Activated CD4-positive, alpha-beta T cell treated with anti-CD3 and anti-CD28 coated beads, Interleukin-2, amount 10 ng/mL, durations not matched to agents 7 days and 5 days (primary cell): ENCODE results near the gene TWIST1. TPM values are rescaled to one million over a fixed set of nuclear protein-coding genes. Genes with fewer than 3 reads are reported as not detected.

Experiments
- CTCF ChIA-PET: fragments of 350-600 bp; sonication (Branson Sonifier 250); formaldehyde crosslinking; loops from one replicate; lab custom pipeline; 2021; ENCODE audit warnings: antibody characterized with exemption; lab: Charles Lee
- POLR2A ChIA-PET: fragments of 350-600 bp; sonication (Branson Sonifier 250); formaldehyde crosslinking; loops from one replicate; lab custom pipeline; 2021; ENCODE audit warnings: antibody characterized with exemption; lab: Charles Lee
- DNase-seq: peaks from one replicate; pipeline ENCODE4 v3.0.0-alpha.2; 2020
- H3K27ac Mint-ChIP-seq: one replicate; pipeline ENCODE4 v1.8.0; 2021; ENCODE audit warnings: mild to moderate bottlenecking, moderate library complexity, mixed read lengths
- H3K27me3 Mint-ChIP-seq: one replicate; pipeline ENCODE4 v1.8.0; 2021; ENCODE audit warnings: mixed read lengths
- H3K36me3 Mint-ChIP-seq: one replicate; pipeline ENCODE4 v1.8.0; 2021; ENCODE audit warnings: low read depth, mixed read lengths
- H3K4me1 Mint-ChIP-seq: one replicate; pipeline ENCODE4 v1.8.0; 2021; ENCODE audit warnings: mixed read lengths
- H3K4me3 Mint-ChIP-seq: one replicate; pipeline ENCODE4 v1.8.0; 2021; ENCODE audit warnings: mild to moderate bottlenecking, moderate library complexity, mixed read lengths
- H3K9me3 Mint-ChIP-seq: one replicate; pipeline ENCODE4 v1.8.0; 2021; ENCODE audit warnings: mixed read lengths
- total RNA-seq, 2 experiments: library from RNA; stranded (reverse); gene quantifications; one replicate each; pipeline ENCODE4 v1.2.3, GENCODE V29; 2021

Gene TWIST1
- total RNA-seq, 2 experiments from 2014 or later, result 0.12 to 0.25 TPM

GRCh38 chr7:19119870-19120486 is 2.5 kb upstream of the TWIST1 start:
- no peak overlapping the region for H3K27ac Mint-ChIP-seq
- peaks cover 2% of the 10 kb centered on the region for H3K4me1 Mint-ChIP-seq
- H3K36me3 Mint-ChIP-seq, result no peaks in the 10 kb centered on the region
- no peak for DNase-seq
- peaks cover 44% of the 10 kb centered on the region for H3K27me3 Mint-ChIP-seq
- no peaks in the 10 kb centered on the region for H3K9me3 Mint-ChIP-seq
- no peak overlapping the region for H3K4me3 Mint-ChIP-seq
- CTCF ChIA-PET, result no interaction called here
- POLR2A ChIA-PET, result no interaction called here

GRCh38 chr7:19119372-19119771 is 1.9 kb upstream of the TWIST1 start:
- Mint-ChIP-seq H3K9me3 (no peaks in the 10 kb centered on the region), H3K27ac (no peak overlapping the region), H3K4me3 (no peak overlapping the region), H3K4me1 (peaks cover 2% of the 10 kb centered on the region), H3K27me3 (peaks cover 50% of the 10 kb centered on the region), H3K36me3 (no peaks in the 10 kb centered on the region)
- POLR2A ChIA-PET, result no interaction called here
- CTCF ChIA-PET, result no interaction called here
- no peak for DNase-seq

GRCh38 chr7:19118636-19119371 is 1.4 kb upstream of the TWIST1 start:
- no peak for DNase-seq
- Mint-ChIP-seq H3K4me3 (no peak overlapping the region), H3K9me3 (no peaks in the 10 kb centered on the region), H3K27ac (no peak overlapping the region), H3K36me3 (no peaks in the 10 kb centered on the region), H3K27me3 (peaks cover 55% of the 10 kb centered on the region), H3K4me1 (peaks cover 2% of the 10 kb centered on the region)
- ChIA-PET CTCF (no interaction called here), POLR2A (no interaction called here)

GRCh38 chr7:19117870-19118608 is 603 bp upstream of the TWIST1 start:
- CTCF ChIA-PET, result no interaction called here
- POLR2A ChIA-PET, result no interaction called here
- Mint-ChIP-seq H3K4me3 (no peak overlapping the region), H3K27ac (no peak overlapping the region), H3K27me3 (peaks cover 61% of the 10 kb centered on the region), H3K4me1 (peaks cover 2% of the 10 kb centered on the region), H3K9me3 (no peaks in the 10 kb centered on the region), H3K36me3 (no peaks in the 10 kb centered on the region)
- no peak for DNase-seq

GRCh38 chr7:19116121-19117090 is 1.0 kb downstream of the TWIST1 start:
- ChIA-PET CTCF (no interaction called here), POLR2A (no interaction called here)
- DNase-seq, result no peak
- H3K27me3 Mint-ChIP-seq, result peaks cover 73% of the 10 kb centered on the region
- H3K36me3 Mint-ChIP-seq, result no peaks in the 10 kb centered on the region
- H3K9me3 Mint-ChIP-seq, result peaks cover under 1% of the 10 kb centered on the region
- H3K4me1 Mint-ChIP-seq, result peaks cover 2% of the 10 kb centered on the region
- H3K4me3 Mint-ChIP-seq, result peak overlapping the region; percentile 47
- no peak overlapping the region for H3K27ac Mint-ChIP-seq

- ChIA-PET POLR2A (no interaction called here), CTCF (no interaction called here)
- no peak overlapping the region for H3K27ac Mint-ChIP-seq
- peaks cover 76% of the 10 kb centered on the region for H3K27me3 Mint-ChIP-seq
- DNase-seq, result no peak
- peaks cover 2% of the 10 kb centered on the region for H3K9me3 Mint-ChIP-seq
- no peaks in the 10 kb centered on the region for H3K36me3 Mint-ChIP-seq
- H3K4me1 Mint-ChIP-seq, result peaks cover 2% of the 10 kb centered on the region
- no peak overlapping the region for H3K4me3 Mint-ChIP-seq
Observed at GRCh38 chr7:19114551-19114855, 2.9 kb downstream of the TWIST1 start.

GRCh38 chr7:19113855-19114550 is 3.4 kb downstream of the TWIST1 start:
- CTCF ChIA-PET, result no interaction called here
- H3K27me3 Mint-ChIP-seq, result peaks cover 76% of the 10 kb centered on the region
- no peak for DNase-seq
- no peak overlapping the region for H3K4me3 Mint-ChIP-seq
- POLR2A ChIA-PET, result no interaction called here
- no peak overlapping the region for H3K27ac Mint-ChIP-seq
- H3K9me3 Mint-ChIP-seq, result peaks cover 2% of the 10 kb centered on the region
- H3K4me1 Mint-ChIP-seq, result peaks cover 2% of the 10 kb centered on the region
- peaks cover under 1% of the 10 kb centered on the region for H3K36me3 Mint-ChIP-seq

- H3K9me3 Mint-ChIP-seq, result peaks cover 2% of the 10 kb centered on the region
- H3K36me3 Mint-ChIP-seq, result peaks cover 2% of the 10 kb centered on the region
- peaks cover 79% of the 10 kb centered on the region for H3K27me3 Mint-ChIP-seq
- no peak for DNase-seq
- peaks cover 2% of the 10 kb centered on the region for H3K4me1 Mint-ChIP-seq
- H3K27ac Mint-ChIP-seq, result no peak overlapping the region
- CTCF ChIA-PET, result no interaction called here
- POLR2A ChIA-PET, result no interaction called here
- H3K4me3 Mint-ChIP-seq, result no peak overlapping the region
Observed at GRCh38 chr7:19113002-19113350, 4.5 kb downstream of the TWIST1 start.

GRCh38 chr7:19112274-19113001 is 5.0 kb downstream of the TWIST1 start:
- Mint-ChIP-seq H3K4me3 (no peak overlapping the region), H3K27me3 (peaks cover 83% of the 10 kb centered on the region), H3K9me3 (peaks cover 2% of the 10 kb centered on the region), H3K4me1 (peaks cover 2% of the 10 kb centered on the region), H3K36me3 (peaks cover 2% of the 10 kb centered on the region), H3K27ac (no peak overlapping the region)
- no peak for DNase-seq
- ChIA-PET POLR2A (no interaction called here), CTCF (no interaction called here)

- Mint-ChIP-seq H3K36me3 (peaks cover 2% of the 10 kb centered on the region), H3K27ac (no peak overlapping the region), H3K9me3 (peaks cover 2% of the 10 kb centered on the region), H3K27me3 (peaks cover 89% of the 10 kb centered on the region), H3K4me1 (peaks cover 2% of the 10 kb centered on the region), H3K4me3 (no peak overlapping the region)
- DNase-seq, result no peak
- CTCF ChIA-PET, result no interaction called here
- POLR2A ChIA-PET, result no interaction called here
Observed at GRCh38 chr7:19111474-19112273, 5.8 kb downstream of the TWIST1 start.

- peaks cover 2% of the 10 kb centered on the region for H3K9me3 Mint-ChIP-seq
- ChIA-PET CTCF (no interaction called here), POLR2A (no interaction called here)
- peaks cover 2% of the 10 kb centered on the region for H3K36me3 Mint-ChIP-seq
- H3K27me3 Mint-ChIP-seq, result peaks cover 90% of the 10 kb centered on the region
- no peaks in the 10 kb centered on the region for H3K4me1 Mint-ChIP-seq
- DNase-seq, result no peak
- H3K4me3 Mint-ChIP-seq, result no peak overlapping the region
- H3K27ac Mint-ChIP-seq, result no peak overlapping the region
Observed at GRCh38 chr7:19110776-19111175, 6.7 kb downstream of the TWIST1 start.
